ACC112 (cell line): ENCODE measurements around the gene NUDC.
A peak's percentile ranks its signal among the peaks of the same experiment; 100 is the strongest.

ENCODE experiments used
- H2AFZ ChIP-seq: fragments of 200-600 bp; sonication (generic); one replicate; pipeline ENCODE4 v1.6.0; 2017; ENCODE audit warnings: antibody characterized with exemption, low read length; ENCODE audit not compliant: unreplicated experiment
- H3K27ac ChIP-seq: fragments of 200-600 bp; sonication (generic); 2 replicates; pipeline ENCODE4 v1.5.1; 2014; ENCODE audit warnings: low read depth, mild to moderate bottlenecking, antibody characterized with exemption, low read length, moderate library complexity
- H3K27me3 ChIP-seq: fragments of 200-600 bp; sonication (generic); 2 replicates; pipeline ENCODE4 v1.6.1; 2014; ENCODE audit warnings: mild to moderate bottlenecking, antibody characterized with exemption, low read length, moderate library complexity, mixed read lengths; ENCODE audit not compliant: insufficient read depth
- H3K36me3 ChIP-seq: fragments of 200-600 bp; sonication (generic); 2 replicates; pipeline ENCODE4 v1.6.1; 2016; ENCODE audit warnings: mild to moderate bottlenecking, antibody characterized with exemption, low read length, moderate library complexity, mixed read lengths; ENCODE audit not compliant: insufficient read depth
- H3K4me1 ChIP-seq: fragments of 200-600 bp; sonication (generic); one replicate; pipeline ENCODE4 v1.6.1; 2016; ENCODE audit warnings: low read length, mixed read lengths; ENCODE audit not compliant: insufficient read depth, unreplicated experiment, control insufficient read depth
- H3K4me3 ChIP-seq: fragments of 200-600 bp; sonication (generic); 2 replicates; pipeline ENCODE4 v1.5.1; 2014; ENCODE audit warnings: mild to moderate bottlenecking, low read depth, low read length
- H3K79me2 ChIP-seq: fragments of 200-600 bp; sonication (generic); one replicate; pipeline ENCODE4 v1.6.0; 2016; ENCODE audit warnings: low read length; ENCODE audit not compliant: control insufficient read depth, unreplicated experiment, insufficient read depth

Gene NUDC

DNA sequence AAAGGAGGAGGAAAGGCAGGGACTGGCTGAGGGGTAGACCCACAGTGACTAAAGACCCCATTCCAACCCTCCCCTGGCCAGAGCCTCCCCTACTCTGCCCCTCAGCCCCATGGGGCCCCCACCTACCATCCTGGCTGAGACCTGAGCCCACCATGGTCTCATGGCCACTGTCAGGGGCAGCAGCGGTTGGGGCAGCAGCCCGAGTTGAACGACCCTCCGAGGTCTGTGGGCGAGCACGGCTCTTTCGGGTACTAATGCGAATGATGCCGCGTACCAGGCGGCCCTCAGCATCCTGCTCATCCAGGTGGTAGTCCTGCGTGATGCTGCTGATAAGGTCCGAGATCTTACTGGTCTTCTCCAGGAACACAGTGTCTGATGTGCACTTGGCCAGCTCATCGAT is 29.7 kb downstream of the NUDC start:
- Histone ChIP-seq H3K36me3 (peaks cover 3% of the 10 kb centered on the region; the same call in 1 of the 2 replicates), H3K27me3 (peaks cover 5% of the 10 kb centered on the region; the same call in 1 of the 2 replicates), H3K27ac (no peak overlapping the region), H3K79me2 (no peaks in the 10 kb centered on the region), H3K4me3 (no peak overlapping the region), H2AFZ (no peak overlapping the region), H3K4me1 (no peaks in the 10 kb centered on the region)

DNA sequence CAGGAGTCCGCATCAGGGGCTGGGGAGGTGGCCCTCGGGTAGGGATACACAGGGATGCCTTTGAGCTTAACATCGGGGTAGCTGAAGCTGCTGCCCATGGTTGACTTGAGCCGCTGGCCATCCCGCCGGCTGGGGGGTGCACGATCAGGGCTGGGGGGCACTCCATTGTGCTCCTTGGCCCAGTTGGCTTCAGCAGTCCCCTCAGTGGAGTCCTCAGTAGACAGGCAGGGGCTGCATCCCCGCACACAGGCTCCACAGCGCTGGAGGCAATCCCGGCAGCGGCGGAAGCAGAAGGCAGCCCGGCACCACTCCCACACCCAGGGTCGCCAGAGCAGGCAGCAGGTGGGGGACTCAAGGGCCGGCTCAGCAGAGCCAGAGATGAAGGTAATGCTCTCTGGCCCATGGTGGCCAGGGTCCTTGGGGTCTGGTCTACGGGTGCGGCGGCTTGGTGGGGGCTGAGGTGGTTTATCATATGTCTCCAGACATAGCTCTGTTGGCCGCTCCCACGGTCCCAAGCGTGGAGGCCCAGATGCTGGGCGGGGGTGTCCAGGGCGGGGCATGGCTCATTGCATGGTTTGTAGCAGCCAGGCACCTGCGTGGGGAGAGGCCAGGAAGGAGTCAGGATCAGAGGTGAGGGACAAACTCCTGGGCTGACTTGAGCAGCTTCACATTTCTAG is 30.4 kb downstream of the NUDC start:
- Histone ChIP-seq H2AFZ (no peak overlapping the region), H3K27me3 (peaks cover 8% of the 10 kb centered on the region; the same call in 1 of the 2 replicates), H3K36me3 (peaks cover 3% of the 10 kb centered on the region; the same call in 1 of the 2 replicates), H3K79me2 (no peaks in the 10 kb centered on the region), H3K27ac (no peak overlapping the region), H3K4me1 (no peaks in the 10 kb centered on the region), H3K4me3 (no peak overlapping the region)

DNA sequence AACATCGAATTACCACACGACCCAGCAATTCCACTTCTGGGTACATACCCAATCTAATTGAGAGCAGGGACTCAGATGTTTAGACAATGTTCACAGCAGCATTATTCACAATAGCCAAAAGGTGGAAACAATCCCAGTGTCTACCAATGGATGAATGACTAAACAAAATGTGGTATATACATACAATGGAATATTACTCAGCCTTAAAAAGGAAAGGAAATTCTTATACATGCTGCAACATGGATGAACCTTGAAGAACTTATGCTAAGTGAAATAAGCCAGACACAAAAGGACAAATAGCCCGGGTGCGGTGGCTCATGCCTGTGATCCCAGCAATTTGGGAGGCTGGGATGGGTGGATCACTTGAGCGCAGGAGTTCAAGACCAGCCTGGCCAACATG is 31.8 kb downstream of the NUDC start:
- no peaks in the 10 kb centered on the region for H3K4me1 ChIP-seq
- no peak overlapping the region for H3K4me3 ChIP-seq
- no peak overlapping the region for H2AFZ ChIP-seq
- no peak overlapping the region for H3K27ac ChIP-seq
- peaks cover 3% of the 10 kb centered on the region; the same call in 1 of the 2 replicates for H3K36me3 ChIP-seq
- no peaks in the 10 kb centered on the region for H3K79me2 ChIP-seq
- H3K27me3 ChIP-seq, result peaks cover 10% of the 10 kb centered on the region; the same call in 1 of the 2 replicates

DNA sequence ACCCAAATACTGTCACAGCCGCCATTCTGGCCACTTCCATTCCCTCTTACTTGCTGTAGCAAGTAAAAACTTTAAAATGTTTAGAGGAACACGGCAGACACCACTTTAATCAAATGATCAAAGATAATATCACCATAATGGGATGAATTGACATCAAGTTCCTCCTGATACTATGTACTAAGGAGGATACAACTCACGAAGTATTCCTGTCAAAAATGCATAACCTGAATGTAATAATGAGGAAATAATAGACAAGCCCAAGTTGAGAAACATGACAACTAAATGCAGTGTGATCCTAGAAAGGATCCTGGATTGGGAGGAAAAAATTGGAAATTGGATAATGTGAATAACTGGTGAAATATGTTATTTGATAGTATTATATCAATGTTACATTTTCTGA is 34.8 kb downstream of the NUDC start:
- no peak overlapping the region for H3K4me3 ChIP-seq
- no peaks in the 10 kb centered on the region for H3K79me2 ChIP-seq
- H3K27me3 ChIP-seq, result peaks cover 32% of the 10 kb centered on the region
- peaks cover 4% of the 10 kb centered on the region for H3K4me1 ChIP-seq
- peaks cover 3% of the 10 kb centered on the region; the same call in 1 of the 2 replicates for H3K36me3 ChIP-seq
- H3K27ac ChIP-seq, result no peak overlapping the region
- H2AFZ ChIP-seq, result no peak overlapping the region

DNA sequence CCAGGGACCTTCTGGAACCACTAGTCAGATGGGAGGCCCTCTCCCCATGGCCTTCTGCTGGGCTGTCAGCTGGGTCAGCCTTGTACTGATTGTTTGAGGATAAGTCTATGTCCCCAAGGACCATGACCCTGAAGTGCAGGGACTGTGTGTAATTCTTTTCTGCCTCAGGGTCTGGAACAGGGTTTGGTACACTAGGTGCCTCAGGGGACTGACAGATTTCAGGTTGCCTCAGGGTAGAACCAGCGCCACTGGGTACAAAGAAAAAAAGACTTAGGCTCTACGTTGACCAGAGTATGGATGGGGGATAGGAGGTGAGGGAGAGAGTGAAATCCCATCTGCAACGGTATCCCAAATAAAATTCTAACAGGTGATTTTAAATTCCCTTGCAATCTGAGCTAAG is 35.8 kb downstream of the NUDC start:
- Histone ChIP-seq H3K27me3 (peaks cover 32% of the 10 kb centered on the region), H3K79me2 (no peaks in the 10 kb centered on the region), H3K4me1 (peaks cover 14% of the 10 kb centered on the region), H2AFZ (no peak overlapping the region), H3K27ac (no peak overlapping the region), H3K36me3 (peaks cover 3% of the 10 kb centered on the region; the same call in 1 of the 2 replicates), H3K4me3 (no peak overlapping the region)

DNA sequence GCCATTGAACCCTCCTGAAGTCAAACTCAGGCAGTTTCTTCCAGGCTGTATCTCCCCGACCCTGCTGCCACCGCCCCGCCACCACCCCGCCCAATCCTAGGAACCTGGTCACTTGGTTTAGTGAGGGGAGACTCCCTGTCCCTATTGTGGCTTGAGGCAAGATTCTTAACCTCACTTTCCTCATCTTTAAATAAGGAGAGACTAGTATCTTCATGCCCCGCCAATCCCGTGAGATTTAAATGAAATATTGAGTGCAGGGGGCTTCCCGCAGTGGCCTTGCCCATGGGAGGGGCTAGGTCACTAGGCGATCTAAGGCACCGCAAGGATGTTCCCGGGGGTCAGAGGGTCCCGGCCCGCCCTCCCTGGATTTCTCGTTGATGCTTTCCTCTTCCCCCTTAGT is 37.7 kb downstream of the NUDC start:
- Histone ChIP-seq H3K4me1 (peaks cover 15% of the 10 kb centered on the region), H3K27me3 (peaks cover 32% of the 10 kb centered on the region), H2AFZ (no peak overlapping the region), H3K79me2 (no peaks in the 10 kb centered on the region), H3K27ac (no peak overlapping the region), H3K4me3 (no peak overlapping the region), H3K36me3 (peaks cover 3% of the 10 kb centered on the region; the same call in 1 of the 2 replicates)

DNA sequence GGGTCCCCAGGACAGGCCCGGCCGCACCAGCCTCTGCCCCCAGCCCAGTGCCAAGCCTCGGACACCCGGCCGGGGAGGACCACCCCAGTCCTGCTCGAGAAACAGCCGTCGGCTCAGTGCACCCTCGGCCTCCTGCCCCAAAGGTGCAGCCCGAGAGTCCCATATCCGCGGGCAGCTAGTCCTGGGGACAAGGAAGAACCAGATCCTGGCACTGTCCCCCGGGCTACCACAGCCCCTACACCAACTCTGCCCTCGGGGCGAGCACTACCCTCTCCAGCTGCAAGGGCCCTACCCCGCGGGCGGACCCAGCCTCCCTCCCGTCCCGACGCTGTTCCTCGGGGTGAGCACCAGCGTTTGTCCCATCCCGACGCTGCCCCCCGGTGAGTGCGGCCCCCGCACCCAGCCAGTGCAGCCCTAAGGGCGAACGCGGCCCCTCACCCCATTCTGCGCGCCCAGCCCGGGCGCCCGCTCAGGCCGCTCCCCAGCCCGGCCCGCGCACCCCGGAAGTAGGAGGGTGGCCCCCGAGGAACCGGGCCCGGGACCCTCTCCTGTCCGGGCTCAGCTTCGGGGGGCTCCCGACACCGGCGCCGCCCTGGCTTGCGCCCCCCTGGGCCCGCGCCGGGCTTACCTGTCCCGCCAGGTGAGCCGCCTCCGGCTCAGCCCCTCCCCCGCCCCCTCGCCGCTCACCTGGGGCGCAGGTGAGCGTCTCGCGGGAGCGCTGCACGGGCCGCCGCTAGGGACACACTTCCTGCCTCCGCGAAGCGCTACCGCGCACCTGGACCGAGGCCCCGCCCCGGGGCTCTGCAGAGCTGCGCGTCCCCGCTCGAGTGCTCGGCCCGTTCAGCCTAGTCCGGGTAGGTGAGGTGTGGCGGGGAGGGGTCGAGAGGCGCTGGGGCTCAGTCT is 38.4 kb downstream of the NUDC start, which contains the start of gene KDF1:
Gene KDF1, minus strand, starts transcription at position 747 of the 903 bp plus-strand sequence. CDS start 8,088 bp downstream, outside the sequence.
- peak within 1 kb of the TSS; percentile 42; the same call in 1 of the 2 replicates for H3K4me3 ChIP-seq

DNA sequence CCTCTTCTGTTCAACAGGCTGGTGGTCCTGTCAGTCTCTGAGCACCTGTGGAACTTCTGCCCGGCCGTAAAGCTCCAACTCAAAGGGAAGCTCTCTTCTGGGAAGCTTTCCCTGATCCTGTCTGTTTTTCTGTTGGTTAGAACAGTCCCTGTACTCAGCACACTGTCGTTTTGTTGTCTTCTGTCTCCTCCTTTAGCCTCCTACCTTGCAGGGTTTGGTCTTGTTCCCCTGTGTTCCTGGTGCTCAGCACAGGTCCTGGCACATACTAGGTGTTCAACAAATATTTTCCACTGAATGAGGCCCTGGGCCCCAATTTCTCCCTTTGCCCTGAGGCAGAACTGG is 39.1 kb downstream of the NUDC start:
- Histone ChIP-seq H3K27ac (no peak overlapping the region), H2AFZ (no peak overlapping the region)

More for the DNA sequence above, 38.4 kb downstream of the NUDC start, which contains the start of gene KDF1:
- Histone ChIP-seq H3K27ac (no peak within 1 kb of the TSS), H3K4me1 (peaks cover 15% of the 10 kb centered on the region), H3K36me3 (peaks cover 3% of the 10 kb centered on the region; the same call in 1 of the 2 replicates), H3K27me3 (peaks cover 32% of the 10 kb centered on the region), H3K79me2 (no peaks in the 10 kb centered on the region), H2AFZ (no peak within 1 kb of the TSS)

DNA sequence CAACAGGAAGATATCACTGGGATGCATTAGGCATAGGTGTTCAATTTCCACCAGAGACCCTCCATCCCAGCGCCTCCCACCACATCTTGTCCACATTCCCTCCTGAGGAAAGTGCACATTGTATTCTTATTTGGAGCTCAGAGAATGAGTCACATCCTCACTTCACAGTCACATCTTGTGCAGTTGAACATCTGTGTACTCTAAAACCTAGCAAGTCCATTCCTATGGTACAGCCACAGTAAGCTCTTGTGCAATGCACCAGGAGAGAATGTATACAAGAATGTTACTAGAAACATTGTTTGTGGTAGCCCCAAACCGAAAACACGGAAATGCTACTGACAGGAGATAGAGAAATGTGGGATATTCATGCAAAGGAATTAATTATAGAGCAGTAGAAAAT is 40.3 kb downstream of the NUDC start:
- peak overlapping the region; percentile 25; the same call in 1 of the 2 replicates for H3K27ac ChIP-seq
- H3K4me1 ChIP-seq, result peaks cover 15% of the 10 kb centered on the region
- no peaks in the 10 kb centered on the region for H3K36me3 ChIP-seq
- no peak overlapping the region for H3K4me3 ChIP-seq
- H2AFZ ChIP-seq, result no peak overlapping the region
- H3K27me3 ChIP-seq, result peaks cover 24% of the 10 kb centered on the region
- no peaks in the 10 kb centered on the region for H3K79me2 ChIP-seq

More for the DNA sequence above, 39.1 kb downstream of the NUDC start:
- H3K4me1 ChIP-seq, result peaks cover 15% of the 10 kb centered on the region
- H3K79me2 ChIP-seq, result no peaks in the 10 kb centered on the region
- H3K27me3 ChIP-seq, result peaks cover 32% of the 10 kb centered on the region
- no peak overlapping the region for H3K4me3 ChIP-seq
- H3K36me3 ChIP-seq, result peaks cover 3% of the 10 kb centered on the region; the same call in 1 of the 2 replicates

DNA sequence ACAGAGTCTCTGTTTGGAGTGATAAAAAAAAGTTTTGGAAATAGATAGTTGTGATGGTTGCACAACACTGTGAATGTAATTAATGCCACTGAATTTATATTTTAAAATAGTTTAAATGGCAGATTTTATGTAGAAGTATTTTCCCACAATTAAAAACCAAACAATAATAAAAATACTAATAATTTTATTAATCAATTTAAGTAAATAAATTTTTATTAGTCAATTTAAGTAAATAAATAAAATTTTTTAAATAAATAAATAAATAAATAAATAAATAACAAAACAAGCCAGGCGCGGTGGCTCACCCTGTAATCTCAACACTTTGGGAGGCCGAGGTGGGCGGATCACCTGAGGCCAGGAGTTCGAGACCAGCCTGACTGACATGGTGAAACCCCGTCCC is 43.7 kb downstream of the NUDC start:
- Histone ChIP-seq H2AFZ (no peak overlapping the region), H3K79me2 (no peaks in the 10 kb centered on the region), H3K4me3 (no peak overlapping the region), H3K4me1 (peaks cover 15% of the 10 kb centered on the region), H3K27me3 (peaks cover 4% of the 10 kb centered on the region; the same call in 1 of the 2 replicates), H3K36me3 (no peaks in the 10 kb centered on the region), H3K27ac (no peak overlapping the region)
